OCI-LY7 (cell line): ENCODE measurements around the gene CYP4F2. TPM values are rescaled to one million over a fixed set of nuclear protein-coding genes. Genes with fewer than 3 reads are reported as not detected.

Experiments
- BruUV-seq: library from RNA; stranded (reverse); fragments of 400-500 nt; replicated peaks from 2 replicates; lab custom pipeline; 2021; lab: Mats Ljungman, UMichigan
- CTCF ChIA-PET: fragments of 300-600 bp; sonication (Branson Sonifier 250); formaldehyde crosslinking; loops from one replicate; lab custom pipeline; 2022; ENCODE audit warnings: antibody characterized with exemption; ENCODE audit not compliant: unreplicated experiment; lab: Charles Lee
- POLR2A ChIA-PET: fragments of 300-600 bp; sonication (Branson Sonifier 250); formaldehyde crosslinking; loops from one replicate; lab custom pipeline; 2022; ENCODE audit warnings: antibody characterized with exemption; lab: Charles Lee
- DNase-seq: peaks from one replicate; pipeline ENCODE4 v3.0.0-alpha.2; 2015; ENCODE audit warnings: low spot score
- H2AFZ ChIP-seq: fragments of 200-600 bp; sonication (generic), shearing (Covaris generic); 2 replicates; pipeline ENCODE4 v1.6.1; 2014; ENCODE audit warnings: mild to moderate bottlenecking, antibody characterized with exemption, low read length, moderate library complexity
- H3K27ac ChIP-seq: fragments of 200-600 bp; sonication (generic); 2 replicates; pipeline ENCODE4 v1.5.1; 2014; ENCODE audit warnings: mixed run types, low read depth, mild to moderate bottlenecking, moderate library complexity, low read length, inconsistent platforms; ENCODE audit not compliant: poor library complexity, severe bottlenecking
- H3K36me3 ChIP-seq: fragments of 200-600 bp; sonication (generic); 2 replicates; pipeline ENCODE4 v1.6.1; 2014; ENCODE audit warnings: mild to moderate bottlenecking, antibody characterized with exemption, low read length, moderate library complexity, mixed read lengths; ENCODE audit not compliant: insufficient read depth
- H3K4me1 ChIP-seq: fragments of 200-600 bp; sonication (generic); 2 replicates; pipeline ENCODE4 v1.5.1; 2014; ENCODE audit warnings: mild to moderate bottlenecking, low read length; ENCODE audit not compliant: insufficient read depth, poor library complexity, severe bottlenecking
- H3K4me2 ChIP-seq: fragments of 200-600 bp; sonication (generic); 2 replicates; pipeline ENCODE4 v1.6.1; 2014; ENCODE audit warnings: mild to moderate bottlenecking, low read length
- H3K4me3 ChIP-seq: fragments of 200-600 bp; sonication (generic); 2 replicates; pipeline ENCODE4 v1.5.1; 2014; ENCODE audit warnings: mild to moderate bottlenecking, low read depth, low read length; ENCODE audit not compliant: poor library complexity, severe bottlenecking
- H3K79me2 ChIP-seq: fragments of 200-600 bp; sonication (generic); 2 replicates; pipeline ENCODE4 v1.6.1; 2016; ENCODE audit warnings: low read depth, mild to moderate bottlenecking, low read length, moderate library complexity, mixed read lengths; ENCODE audit not compliant: insufficient read depth
- H3K9me2 ChIP-seq: fragments of 200-600 bp; sonication (generic); 2 replicates; pipeline ENCODE4 v1.6.1; 2016; ENCODE audit warnings: mild to moderate bottlenecking, low read length, mixed read lengths; ENCODE audit not compliant: insufficient read depth
- H3K9me3 ChIP-seq: fragments of 200-600 bp; sonication (generic); 2 replicates; pipeline ENCODE4 v1.6.1; 2014; ENCODE audit warnings: mild to moderate bottlenecking, mixed run types, low read length, mixed read lengths
- H4K20me1 ChIP-seq: fragments of 200-600 bp; sonication (generic); 2 replicates; pipeline ENCODE4 v1.6.1; 2014; ENCODE audit warnings: mild to moderate bottlenecking, antibody characterized with exemption, low read length, moderate library complexity, mixed read lengths; ENCODE audit not compliant: insufficient read depth
- CTCF ChIP-seq: fragments of 200-600 bp; sonication (generic); conservative IDR thresholded peaks from 2 replicates; pipeline ENCODE4 v1.5.1; 2014; ENCODE audit warnings: mild to moderate bottlenecking, antibody characterized with exemption, low read length, moderate library complexity, mixed read lengths
- EZH2phosphoT487 ChIP-seq: fragments of 200-600 bp; sonication (generic); IDR thresholded peaks from 2 replicates; pipeline ENCODE4 v1.6.1; 2018; ENCODE audit warnings: low read depth, borderline replicate concordance, mild to moderate bottlenecking, mixed run types, antibody characterized with exemption, low read length, moderate library complexity, mixed read lengths
- intact Hi-C: fragments of 100-400 bp; cut with micrococcal nuclease; formaldehyde crosslinking; loops from one replicate; pipeline ENCODE4 v1.10.0; 2022; ENCODE audit not compliant: unreplicated experiment
- total RNA-seq, 2 experiments: library from RNA; depleted of rRNA in 1 of 2; stranded (reverse); fragments of >200 nt in 1 of 2; shearing (Covaris generic) in 1 of 2; gene quantifications; 2 replicates each; pipeline ENCODE4 v1.2.3, GENCODE V29; 2014 to 2022

The CYP4F2 gene
- total RNA-seq, 2 experiments from 2014 or later, result not detected

GRCh38 chr19:15928321-15928720 is 30.4 kb upstream of the CYP4F2 start:
- ChIA-PET POLR2A (no interaction called here), CTCF (no interaction called here)
- H3K4me1 ChIP-seq, result no peaks in the 10 kb centered on the region
- H3K27ac ChIP-seq, result no peak overlapping the region
- no peaks in the 10 kb centered on the region for H3K9me3 ChIP-seq
- no TSS peak for BruUV-seq
- H3K4me2 ChIP-seq, result no peak overlapping the region
- no peaks in the 10 kb centered on the region for H3K9me2 ChIP-seq
- TF ChIP-seq CTCF, result no peak
- no peaks in the 10 kb centered on the region for H3K79me2 ChIP-seq
- no peak overlapping the region for H3K4me3 ChIP-seq
- no peak overlapping the region for H2AFZ ChIP-seq
- no peak for DNase-seq
- intact Hi-C loops, result no loop called here
- no peaks in the 10 kb centered on the region for H4K20me1 ChIP-seq
- H3K36me3 ChIP-seq, result no peaks in the 10 kb centered on the region

GRCh38 chr19:15926484-15926883 is 28.6 kb upstream of the CYP4F2 start:
- Histone ChIP-seq H3K79me2 (no peaks in the 10 kb centered on the region), H3K9me3 (no peaks in the 10 kb centered on the region), H3K4me3 (no peak overlapping the region), H3K27ac (no peak overlapping the region), H3K4me1 (no peaks in the 10 kb centered on the region), H4K20me1 (no peaks in the 10 kb centered on the region), H2AFZ (no peak overlapping the region), H3K36me3 (no peaks in the 10 kb centered on the region), H3K9me2 (no peaks in the 10 kb centered on the region), H3K4me2 (no peak overlapping the region)
- POLR2A ChIA-PET, result no interaction called here
- no TSS peak for BruUV-seq
- CTCF ChIA-PET, result no interaction called here
- intact Hi-C loops, result no loop called here
- no peak for DNase-seq
- TF ChIP-seq CTCF (no peak), EZH2phosphoT487 (no peak)

GRCh38 chr19:15923702-15924101 is 25.8 kb upstream of the CYP4F2 start:
- Histone ChIP-seq H2AFZ (no peak overlapping the region), H4K20me1 (no peaks in the 10 kb centered on the region), H3K79me2 (no peaks in the 10 kb centered on the region), H3K4me3 (no peak overlapping the region), H3K4me1 (no peaks in the 10 kb centered on the region), H3K36me3 (no peaks in the 10 kb centered on the region), H3K9me2 (no peaks in the 10 kb centered on the region), H3K4me2 (no peak overlapping the region), H3K27ac (no peak overlapping the region), H3K9me3 (no peaks in the 10 kb centered on the region)
- CTCF ChIA-PET, result interaction anchor here (0.5 kb wide), 1 partner anchor 1138 kb away, joined by 3 read pairs; no protein-coding TSS in a partner anchor
- TF ChIP-seq EZH2phosphoT487 (no peak), CTCF (no peak)
- POLR2A ChIA-PET, result no interaction called here
- BruUV-seq, result no TSS peak
- DNase-seq, result no peak
- intact Hi-C loops, result no loop called here
